Calu3 (cell line): ENCODE data around the gene C6orf163. TPM values are rescaled to one million over a fixed set of nuclear protein-coding genes. Genes with fewer than 3 reads are reported as not detected.
"Not testable (repeated sequence)": the region's sequence is repeated elsewhere in the genome, so short reads cannot be mapped to it uniquely, and the experiment has no call there.

ENCODE experiments used
- Bru-seq: library from RNA; stranded (reverse); fragments of 400-500 nt; gene quantifications from one replicate; lab custom pipeline; 2021; lab: Mats Ljungman, UMichigan
- BruChase-seq, 2 experiments: library from RNA; stranded (reverse); fragments of 400-500 nt; gene quantifications; one replicate each; lab custom pipeline; 2021; lab: Mats Ljungman, UMichigan
- BruUV-seq: library from RNA; stranded (reverse); fragments of 400-500 nt; replicated peaks from 2 replicates; lab custom pipeline; 2021; lab: Mats Ljungman, UMichigan
- CTCF ChIA-PET: fragments of 300-600 bp; sonication (Branson Sonifier 250); formaldehyde crosslinking; loops from one replicate; lab custom pipeline; 2022; ENCODE audit warnings: antibody characterized with exemption; lab: Charles Lee
- DNase-seq: peaks from one replicate; pipeline ENCODE4 v3.0.0; 2022
- H3K27ac Mint-ChIP-seq: one replicate; pipeline ENCODE4 v1.8.0; 2022; ENCODE audit warnings: mixed read lengths; ENCODE audit not compliant: unreplicated experiment
- H3K27me3 Mint-ChIP-seq: one replicate; pipeline ENCODE4 v1.8.0; 2022; ENCODE audit warnings: mixed read lengths; ENCODE audit not compliant: unreplicated experiment
- H3K36me3 Mint-ChIP-seq: one replicate; pipeline ENCODE4 v1.8.0; 2022; ENCODE audit warnings: mild to moderate bottlenecking, moderate library complexity, mixed read lengths; ENCODE audit not compliant: insufficient read depth, unreplicated experiment
- H3K4me1 Mint-ChIP-seq: one replicate; pipeline ENCODE4 v1.8.0; 2022; ENCODE audit warnings: mild to moderate bottlenecking, low read depth, mixed read lengths; ENCODE audit not compliant: unreplicated experiment
- H3K4me3 Mint-ChIP-seq: one replicate; pipeline ENCODE4 v1.8.0; 2022; ENCODE audit warnings: mild to moderate bottlenecking, low read depth, moderate library complexity, mixed read lengths; ENCODE audit not compliant: unreplicated experiment
- H3K9me3 Mint-ChIP-seq: one replicate; pipeline ENCODE4 v1.8.0; 2022; ENCODE audit warnings: low read depth, mixed read lengths; ENCODE audit not compliant: unreplicated experiment
- CTCF ChIP-seq: fragments of 200-600 bp; IDR thresholded peaks from one replicate; pipeline ENCODE4 v1.8.0; 2022; ENCODE audit warnings: antibody characterized with exemption; ENCODE audit not compliant: unreplicated experiment
- intact Hi-C: fragments of 100-400 bp; cut with micrococcal nuclease; formaldehyde crosslinking; loops from one replicate; pipeline ENCODE4 v1.10.0; 2022; ENCODE audit not compliant: unreplicated experiment
- long read RNA-seq: library from polyadenylated mRNA; stranded (forward); transcript quantifications from one replicate; pipeline ENCODE4 v2.0.0, GENCODE V29; 2022
- total RNA-seq: library from RNA; stranded (reverse); gene quantifications from 2 replicates; pipeline ENCODE4 v1.2.3, GENCODE V29; 2022

Gene C6orf163
- total RNA-seq (5.9 TPM in 2 replicates), Bru-seq, nascent RNA (percentile 74 among the genes with signal in this experiment), BruChase-seq, experiment 1, labeled RNA remaining after a 6-hour chase (percentile 81 among the genes with signal in this experiment), BruChase-seq, experiment 2, labeled RNA remaining after a 2-hour chase (percentile 83 among the genes with signal in this experiment)
- long read RNA-seq, result 0 reads

DNA sequence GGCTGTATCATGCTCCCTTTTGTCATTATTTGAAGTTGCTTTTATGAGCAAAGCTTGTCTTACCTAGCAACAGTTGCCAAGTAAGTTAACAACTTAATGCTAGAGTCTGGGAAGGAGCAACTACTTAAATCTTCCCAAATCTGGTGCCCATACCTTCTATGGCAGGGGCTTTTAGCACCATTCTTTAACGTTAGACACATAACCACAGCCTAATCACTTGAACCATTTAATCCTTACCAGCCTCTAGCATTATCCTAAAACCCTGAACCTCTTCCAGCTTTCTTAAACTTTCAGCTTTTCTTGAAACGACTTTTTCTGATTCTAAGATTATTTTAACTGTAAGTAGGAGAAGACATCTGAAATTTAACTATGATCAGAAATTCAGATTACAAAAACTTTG lies at the start of gene C6orf163:
TSS of gene C6orf163 (plus strand) at position 83 of the 400 bp plus-strand sequence. CDS start at position 370, 287 bp downstream.
- Mint-ChIP-seq H3K4me3 (no peak within 1 kb of the TSS), H3K4me1 (no peaks in the 10 kb centered on the region), H3K36me3 (peaks cover 5% of the 10 kb centered on the region), H3K9me3 (no peaks in the 10 kb centered on the region), H3K27ac (no peak within 1 kb of the TSS), H3K27me3 (no peaks in the 10 kb centered on the region)
- TF ChIP-seq CTCF, result no peak
- no TSS peak for BruUV-seq
- no peak for DNase-seq
- intact Hi-C loops, result no loop called here
- CTCF ChIA-PET, result no interaction called here

- no peaks in the 10 kb centered on the region for H3K4me1 Mint-ChIP-seq
- no TSS peak for BruUV-seq
- peaks cover 37% of the 10 kb centered on the region for H3K27me3 Mint-ChIP-seq
- CTCF ChIA-PET, result no interaction called here
- H3K36me3 Mint-ChIP-seq, result no peaks in the 10 kb centered on the region
- no peak for DNase-seq
- H3K27ac Mint-ChIP-seq, result no peak overlapping the region
- no peak for TF ChIP-seq CTCF
- no peaks in the 10 kb centered on the region for H3K9me3 Mint-ChIP-seq
- intact Hi-C loops, result no loop called here
- H3K4me3 Mint-ChIP-seq, result no peak overlapping the region
Observed at GRCh38 chr6:87297119-87297518, 47.5 kb upstream of the C6orf163 start.

DNA sequence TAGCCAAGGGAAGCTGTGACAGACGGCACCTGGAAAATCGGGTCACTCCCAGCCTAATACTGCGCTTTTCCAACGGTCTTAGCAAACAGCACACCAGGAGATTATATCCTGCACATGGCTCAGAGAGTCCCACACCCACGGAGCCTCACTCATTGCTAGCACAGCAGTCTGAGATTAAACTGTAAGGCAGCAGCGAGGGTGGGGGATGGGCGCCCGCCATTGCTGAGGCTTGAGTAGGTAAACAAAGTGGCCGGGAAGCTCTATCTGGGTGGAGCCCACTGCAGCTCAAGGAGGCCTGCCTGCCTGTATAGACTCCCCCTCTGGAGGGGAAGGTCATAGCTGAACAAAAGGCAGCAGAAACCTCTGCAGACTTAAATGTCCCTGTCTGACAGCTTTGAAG lies 43.3 kb upstream of the C6orf163 start:
- H3K36me3 Mint-ChIP-seq, H3K9me3 Mint-ChIP-seq, DNase-seq, intact Hi-C loops, CTCF ChIA-PET, H3K27ac Mint-ChIP-seq, H3K4me3 Mint-ChIP-seq, H3K4me1 Mint-ChIP-seq, BruUV-seq: not testable (repeated sequence)
- H3K27me3 Mint-ChIP-seq, result peaks cover 53% of the 10 kb centered on the region

DNA sequence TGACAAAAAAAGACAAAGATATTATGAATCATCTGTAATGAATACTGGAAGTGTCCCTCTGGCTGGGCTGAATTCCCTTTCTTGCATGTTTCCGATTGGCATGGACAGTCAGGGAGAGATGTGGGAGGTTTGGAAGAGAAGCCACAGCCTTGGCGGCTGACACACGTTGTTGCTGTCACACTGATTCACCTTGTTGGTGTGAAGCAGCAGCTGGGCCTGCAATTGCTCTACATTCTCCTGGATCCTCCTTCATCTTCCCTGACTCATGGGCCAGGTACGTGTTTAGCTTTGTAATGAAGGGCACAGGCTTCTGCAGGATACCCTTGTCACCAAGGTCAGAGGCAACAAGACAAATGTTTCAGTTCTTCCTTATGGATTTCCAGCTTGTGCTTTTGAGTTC lies 35.6 kb upstream of the C6orf163 start:
- BruUV-seq, result no TSS peak
- H3K36me3 Mint-ChIP-seq, result no peaks in the 10 kb centered on the region
- CTCF ChIA-PET, result interaction anchor here (0.6 kb wide), 1 partner anchor 336 kb away, joined by 3 read pairs; no protein-coding TSS in a partner anchor
- H3K27me3 Mint-ChIP-seq, result peaks cover 33% of the 10 kb centered on the region
- intact Hi-C loops, result no loop called here
- H3K9me3 Mint-ChIP-seq, result no peaks in the 10 kb centered on the region
- no peak for TF ChIP-seq CTCF
- no peak for DNase-seq
- H3K4me1 Mint-ChIP-seq, result no peaks in the 10 kb centered on the region
- H3K27ac Mint-ChIP-seq, result no peak overlapping the region
- H3K4me3 Mint-ChIP-seq, result no peak overlapping the region

DNA sequence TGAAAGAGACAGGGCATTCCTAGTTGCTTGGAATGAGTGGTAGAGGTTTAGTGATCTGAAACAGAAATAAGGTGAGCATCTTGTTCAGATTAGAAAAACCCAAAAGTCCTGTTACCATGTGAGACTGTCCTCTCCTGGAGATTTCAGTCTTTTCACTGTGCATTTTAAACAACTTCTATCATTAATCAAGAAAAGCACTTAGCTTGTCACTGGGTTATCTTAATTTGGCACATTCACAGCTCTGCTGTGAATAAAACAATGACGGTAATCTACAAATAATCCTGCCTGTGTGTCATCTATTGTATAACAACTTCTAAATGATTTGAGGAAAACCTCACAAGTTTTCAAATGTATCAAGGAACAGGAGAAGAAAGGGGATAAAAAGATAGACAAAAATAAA lies 31.8 kb upstream of the C6orf163 start:
- H3K9me3 Mint-ChIP-seq, result no peaks in the 10 kb centered on the region
- DNase-seq, result no peak
- H3K4me3 Mint-ChIP-seq, result no peak overlapping the region
- intact Hi-C loops, result no loop called here
- no peaks in the 10 kb centered on the region for H3K4me1 Mint-ChIP-seq
- BruUV-seq, result no TSS peak
- peaks cover 65% of the 10 kb centered on the region for H3K27me3 Mint-ChIP-seq
- no peaks in the 10 kb centered on the region for H3K36me3 Mint-ChIP-seq
- no peak overlapping the region for H3K27ac Mint-ChIP-seq
- CTCF ChIA-PET, result no interaction called here
- TF ChIP-seq CTCF, result no peak
